Measurements from ENCODE around the gene YBEY.
A peak's percentile ranks its signal among the peaks of the same experiment; 100 is the strongest.
"Not testable (repeated sequence)": the region's sequence is repeated elsewhere in the genome, so short reads cannot be mapped to it uniquely, and the experiment has no call there.

YBEY gene, protein sequence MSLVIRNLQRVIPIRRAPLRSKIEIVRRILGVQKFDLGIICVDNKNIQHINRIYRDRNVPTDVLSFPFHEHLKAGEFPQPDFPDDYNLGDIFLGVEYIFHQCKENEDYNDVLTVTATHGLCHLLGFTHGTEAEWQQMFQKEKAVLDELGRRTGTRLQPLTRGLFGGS

GRCh38 chr21:46285761-46286647, at the start of gene YBEY:
Gene YBEY (plus strand): TSS chr21:46286342. CDS start chr21:46286914, 572 bp downstream.
- DNase-seq (ENCODE audit: low read depth in 2 of 2) = peak; percentile 56 to 73

DNA sequence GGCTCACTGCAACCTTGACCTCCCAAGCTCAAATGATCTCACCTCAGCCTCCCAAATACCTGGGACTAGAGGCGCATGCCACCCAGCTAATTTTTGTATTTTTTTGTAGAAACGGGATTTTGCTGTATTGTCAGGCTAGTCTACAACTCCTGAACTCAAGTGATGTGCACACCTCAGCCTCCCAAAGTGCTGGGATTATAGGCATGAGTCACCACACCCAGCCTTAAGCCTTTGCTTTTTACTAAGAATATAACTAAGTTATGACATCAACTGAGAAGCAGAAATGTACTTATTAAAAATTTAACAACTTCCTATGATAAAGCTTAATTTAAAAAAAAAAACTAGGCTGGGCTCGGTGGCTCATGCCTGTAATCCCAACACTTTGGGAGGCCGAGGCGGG, 48.7 kb upstream of the YBEY start:
- no peak for DNase-seq (ENCODE audit: low read depth in 2 of 2)

- DNase-seq (ENCODE audit: low read depth in 2 of 2) = no peak
These were observed 46.3 kb upstream of the YBEY start for GRCh38 chr21:46239817-46240325.

- DNase-seq (ENCODE audit: low read depth in 2 of 2) = not testable (repeated sequence)
These were observed 44.6 kb upstream of the YBEY start for GRCh38 chr21:46241577-46241976.

DNA sequence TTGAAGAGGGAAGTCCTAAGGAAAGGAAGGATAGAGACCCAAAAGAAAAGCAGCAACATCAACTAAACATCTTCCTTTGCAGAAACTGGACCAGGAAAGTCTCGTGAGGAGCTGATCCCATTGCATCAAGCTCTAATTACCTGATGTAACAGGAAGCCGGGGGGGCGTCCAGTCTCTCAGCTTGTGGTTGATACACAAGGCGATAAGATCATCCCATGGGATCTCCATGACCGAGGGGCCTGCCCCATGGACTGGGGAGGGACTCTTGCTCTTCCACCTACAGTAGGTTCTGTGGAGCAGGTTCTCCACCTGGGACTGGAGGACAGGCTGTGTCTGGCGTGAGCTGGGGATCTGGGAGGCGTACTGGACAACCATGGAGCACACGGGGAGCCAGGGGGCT, 42.8 kb upstream of the YBEY start:
- DNase-seq (ENCODE audit: low read depth in 2 of 2) = no peak

DNA sequence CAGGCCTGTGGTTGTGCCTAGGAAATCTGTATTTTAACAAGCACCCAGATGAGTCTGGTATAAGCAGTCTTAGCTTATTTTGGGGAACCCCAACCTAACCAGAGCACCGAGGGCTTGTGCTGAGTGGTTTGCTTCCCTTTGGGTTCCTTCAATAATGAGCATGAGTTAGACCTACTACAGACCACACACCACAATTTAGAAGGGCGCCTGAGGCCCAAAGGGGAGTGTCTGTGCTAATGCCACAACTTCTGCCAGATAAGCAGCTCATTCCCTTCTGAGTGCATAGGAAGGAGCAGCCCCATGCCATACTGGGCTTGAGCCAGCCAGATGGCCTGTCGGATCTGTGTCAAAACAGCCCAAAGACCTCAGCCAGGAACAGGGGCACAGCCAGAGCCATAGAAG, 42.2 kb upstream of the YBEY start:
- no peak for DNase-seq (ENCODE audit: low read depth in 2 of 2)

DNA sequence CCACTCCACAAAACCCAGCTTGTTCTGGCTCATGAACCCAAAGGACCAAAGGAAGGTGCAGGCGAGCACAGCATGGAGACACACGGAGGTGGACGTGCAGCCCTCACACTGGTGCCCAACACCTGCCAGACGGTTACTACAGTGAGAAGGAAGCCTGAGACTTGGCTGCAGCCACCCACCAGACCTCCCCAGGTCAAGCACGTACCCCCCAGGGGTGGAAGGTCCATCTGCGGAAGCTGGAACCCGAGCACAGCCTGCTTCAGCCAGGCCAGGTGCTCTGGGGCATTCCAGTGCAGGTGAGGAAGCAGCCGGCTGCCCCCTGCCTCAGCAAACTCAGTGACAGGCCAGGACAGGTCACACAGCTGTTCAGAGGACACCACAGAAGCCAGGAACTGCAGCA, 41.5 kb upstream of the YBEY start:
- no peak for DNase-seq (ENCODE audit: low read depth in 2 of 2)

DNA sequence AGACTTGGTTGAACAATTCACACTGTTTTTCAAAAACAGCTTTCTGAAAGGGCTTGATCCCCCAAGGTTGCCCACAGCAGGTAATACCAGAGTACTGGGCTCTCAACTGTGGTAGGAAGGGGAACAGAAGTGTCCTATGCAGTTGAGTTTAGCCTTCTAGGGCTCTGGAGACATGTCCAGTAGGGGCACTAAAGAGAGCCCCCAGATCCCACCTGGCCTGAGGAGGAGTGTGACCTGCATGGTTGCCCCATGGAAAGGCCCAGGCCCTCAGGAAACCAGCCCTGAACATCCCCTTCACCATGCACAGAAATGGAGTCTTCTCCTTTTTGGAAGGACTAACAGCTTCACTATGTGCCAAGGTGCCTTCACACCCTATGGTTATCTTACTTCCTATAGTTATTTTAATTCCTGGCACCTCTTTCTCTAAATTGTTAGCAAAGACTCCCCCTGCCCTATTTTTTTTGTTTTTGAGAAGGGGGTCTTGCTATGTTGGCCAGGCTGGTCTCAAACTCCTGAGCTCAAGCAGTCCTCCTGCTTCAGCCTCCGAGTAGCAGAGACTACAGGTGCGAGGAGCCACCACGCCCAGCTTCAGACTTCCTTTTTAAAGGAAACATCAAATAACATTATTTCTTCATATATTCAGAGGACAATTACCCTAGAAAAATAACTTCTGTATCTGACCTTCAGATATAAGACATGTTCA, 40.8 kb upstream of the YBEY start:
- DNase-seq (ENCODE audit: low read depth in 2 of 2) = no peak

DNA sequence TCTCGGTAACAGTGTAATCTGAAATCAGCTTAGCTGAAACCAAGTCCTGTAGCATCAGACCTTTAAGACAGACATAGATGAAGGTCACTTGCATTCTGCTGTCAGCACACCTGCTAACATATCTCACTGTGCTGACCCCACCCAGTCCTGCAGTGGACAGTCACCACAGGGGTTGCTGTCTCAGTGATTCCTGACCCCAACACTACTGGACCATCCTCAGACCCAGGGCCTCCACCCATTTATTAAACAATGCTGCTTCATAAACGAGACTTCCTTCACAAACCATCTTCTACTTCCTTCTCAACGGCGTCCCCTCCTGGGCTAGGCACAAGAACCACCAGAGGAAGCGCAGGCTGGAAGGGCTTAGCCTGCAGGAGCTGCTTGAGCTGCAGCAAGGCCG, 39.8 kb upstream of the YBEY start:
- DNase-seq (ENCODE audit: low read depth in 2 of 2) = no peak

- DNase-seq (ENCODE audit: low read depth in 2 of 2) = no peak
These were observed 38.3 kb upstream of the YBEY start for GRCh38 chr21:46247699-46248421.

- no peak for DNase-seq (ENCODE audit: low read depth in 2 of 2)
These were observed 37.7 kb upstream of the YBEY start for GRCh38 chr21:46248422-46248782.

GRCh38 chr21:46248827-46249226, 37.3 kb upstream of the YBEY start:
- no peak for DNase-seq (ENCODE audit: low read depth in 2 of 2)

GRCh38 chr21:46250146-46250725, 35.9 kb upstream of the YBEY start:
- DNase-seq (ENCODE audit: low read depth in 2 of 2) = no peak

DNA sequence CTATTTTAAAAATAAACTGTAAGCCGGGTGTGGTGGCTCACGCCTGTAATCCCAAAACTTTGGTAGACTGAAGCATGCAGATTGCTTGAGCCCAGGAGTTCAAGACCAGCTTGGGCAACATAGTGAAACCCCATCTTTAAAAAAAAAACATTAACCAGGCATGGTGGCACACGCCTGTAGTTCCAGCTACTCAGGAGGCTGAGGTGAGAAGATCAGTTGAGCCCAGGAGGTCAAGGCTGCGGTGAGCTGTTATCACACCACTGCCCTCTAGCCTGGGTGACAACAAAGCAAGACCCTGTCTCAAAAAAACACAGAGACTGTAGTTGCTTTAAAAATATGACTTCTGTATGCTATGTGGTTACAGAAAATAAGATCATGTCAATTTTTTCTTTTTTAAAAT, 33.3 kb upstream of the YBEY start:
- no peak for DNase-seq (ENCODE audit: low read depth in 2 of 2)

DNA sequence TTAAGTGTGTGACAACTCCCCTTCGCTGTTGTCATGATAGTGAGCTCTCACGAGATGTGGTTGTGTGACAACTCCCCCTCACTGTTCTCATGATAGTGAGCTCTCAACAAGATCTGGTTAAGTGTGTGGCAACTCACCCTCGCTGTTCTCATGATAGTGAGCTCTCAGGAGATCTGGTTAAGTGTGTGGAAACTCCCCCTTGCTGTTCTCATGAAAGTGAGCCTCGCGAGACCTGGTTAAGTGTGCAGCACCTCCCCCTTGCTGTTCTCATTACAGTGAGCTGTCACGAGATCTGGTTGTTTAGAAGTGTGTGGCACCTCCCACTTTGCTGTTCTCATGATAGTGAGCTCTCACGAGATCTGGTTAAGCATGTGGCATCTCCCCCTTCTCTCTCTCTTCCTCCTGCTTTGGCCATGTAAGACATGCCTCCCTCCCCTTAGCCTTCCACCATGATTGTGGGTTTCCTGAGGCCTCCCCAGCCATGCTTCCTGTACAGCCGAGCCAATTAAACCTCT, 32.5 kb upstream of the YBEY start:
- peak in 1 of 2 donors; percentile 15 for DNase-seq (ENCODE audit: low read depth in 2 of 2)

GRCh38 chr21:46254208-46254975, 31.8 kb upstream of the YBEY start:
- DNase-seq (ENCODE audit: low read depth in 2 of 2) = no peak

- DNase-seq (ENCODE audit: low read depth in 2 of 2) = no peak
These were observed 31.0 kb upstream of the YBEY start for GRCh38 chr21:46255166-46255565.

DNA sequence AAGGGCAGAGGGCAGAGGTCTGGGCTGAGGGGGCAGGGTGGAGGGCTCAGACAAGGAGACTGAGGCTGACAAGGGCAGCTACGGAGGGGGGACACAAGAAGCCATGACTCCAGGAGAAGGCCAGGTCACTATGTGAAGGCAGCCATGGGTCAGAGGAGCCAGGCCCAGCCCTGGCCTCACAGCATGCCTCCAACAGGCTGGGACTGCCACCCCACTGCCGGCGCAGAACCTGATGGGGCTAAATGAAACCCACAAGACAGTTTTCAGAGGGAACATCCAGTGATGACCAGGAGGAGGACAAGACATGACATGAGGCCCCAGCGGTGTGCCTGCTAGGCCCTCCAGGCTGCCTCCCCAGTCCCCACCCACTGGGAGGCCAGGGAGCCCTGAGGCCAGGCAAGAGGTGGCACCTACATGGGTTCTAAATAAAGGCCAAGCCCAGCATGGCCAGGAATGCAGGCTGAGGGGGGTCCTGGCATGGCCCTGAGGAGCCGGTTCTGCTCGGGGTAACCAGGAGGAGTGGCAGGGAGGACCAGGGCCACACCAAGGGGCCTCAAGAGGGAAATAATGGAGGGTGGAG, 30.3 kb upstream of the YBEY start:
- no peak for DNase-seq (ENCODE audit: low read depth in 2 of 2)

DNA sequence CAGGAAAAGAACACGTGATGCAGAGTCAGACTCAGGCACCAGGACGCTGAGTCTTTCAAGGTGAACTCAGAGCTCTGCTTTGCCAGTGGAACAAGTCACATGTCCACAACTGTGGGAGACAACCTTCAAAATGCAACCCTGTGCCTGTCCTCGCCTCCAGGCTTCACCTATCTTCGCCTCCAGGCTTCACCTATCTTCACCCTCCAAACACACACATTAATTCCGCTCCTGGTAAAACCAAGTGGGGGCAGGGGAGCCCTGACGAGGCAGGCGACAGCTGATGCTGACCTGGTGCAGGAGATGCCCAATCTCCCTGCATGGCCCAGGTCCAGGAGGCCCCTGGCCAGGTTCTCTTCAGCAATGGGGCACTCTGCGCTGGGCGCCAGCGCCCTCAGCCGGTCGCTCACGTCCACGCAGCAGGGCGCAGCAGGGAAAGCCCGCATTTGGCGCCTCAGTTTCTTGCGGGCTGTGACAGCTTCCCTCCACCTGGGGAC, 29.6 kb upstream of the YBEY start:
- DNase-seq (ENCODE audit: low read depth in 2 of 2) = no peak

Data from stimulated activated CD4-positive, alpha-beta T cell treated with anti-CD3 and anti-CD28 coated beads, Interleukin-1b, Interleukin-23, amount 100 ng/mL, for 1 hour (primary cell).